ENCODE measurements around the gene DENND5B.

DNA sequence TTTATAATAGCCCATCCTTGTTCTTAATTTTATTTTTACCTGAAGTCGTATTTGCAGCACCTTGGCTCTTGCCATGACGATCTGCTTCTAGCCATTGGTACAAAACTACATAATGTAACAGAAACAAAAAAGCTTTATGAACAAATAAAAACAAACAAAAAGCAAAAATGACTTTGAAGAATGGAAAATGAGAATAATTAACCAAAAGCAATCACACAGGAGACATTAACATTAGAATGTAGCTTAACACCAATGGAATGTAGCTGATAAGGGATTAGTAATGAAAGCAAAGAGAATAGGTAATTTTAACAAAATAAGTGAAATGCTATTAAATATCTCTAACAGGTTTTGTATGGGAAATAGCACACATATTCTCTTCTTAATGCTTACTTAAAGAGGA, 91.4 kb downstream of the DENND5B start:
- TF ChIP-seq EP300 (IDR thresholded peaks at IDR 0.05) = no peak
- TF ChIP-seq, protein P1, sequence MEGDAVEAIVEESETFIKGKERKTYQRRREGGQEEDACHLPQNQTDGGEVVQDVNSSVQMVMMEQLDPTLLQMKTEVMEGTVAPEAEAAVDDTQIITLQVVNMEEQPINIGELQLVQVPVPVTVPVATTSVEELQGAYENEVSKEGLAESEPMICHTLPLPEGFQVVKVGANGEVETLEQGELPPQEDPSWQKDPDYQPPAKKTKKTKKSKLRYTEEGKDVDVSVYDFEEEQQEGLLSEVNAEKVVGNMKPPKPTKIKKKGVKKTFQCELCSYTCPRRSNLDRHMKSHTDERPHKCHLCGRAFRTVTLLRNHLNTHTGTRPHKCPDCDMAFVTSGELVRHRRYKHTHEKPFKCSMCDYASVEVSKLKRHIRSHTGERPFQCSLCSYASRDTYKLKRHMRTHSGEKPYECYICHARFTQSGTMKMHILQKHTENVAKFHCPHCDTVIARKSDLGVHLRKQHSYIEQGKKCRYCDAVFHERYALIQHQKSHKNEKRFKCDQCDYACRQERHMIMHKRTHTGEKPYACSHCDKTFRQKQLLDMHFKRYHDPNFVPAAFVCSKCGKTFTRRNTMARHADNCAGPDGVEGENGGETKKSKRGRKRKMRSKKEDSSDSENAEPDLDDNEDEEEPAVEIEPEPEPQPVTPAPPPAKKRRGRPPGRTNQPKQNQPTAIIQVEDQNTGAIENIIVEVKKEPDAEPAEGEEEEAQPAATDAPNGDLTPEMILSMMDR (IDR thresholded peaks at IDR 0.05) = no peak
- no peak for TF ChIP-seq POLR2A (IDR thresholded peaks at IDR 0.05; ENCODE audit: low read length)
- no peak for TF ChIP-seq FOSL2 (IDR thresholded peaks at IDR 0.05)
- no peak for TF ChIP-seq FOSL2 (CRISPR knock-in tag; IDR thresholded peaks at IDR 0.05)

Measured in A549 (cell line).